ENCODE results near the gene STK35.
A peak's percentile ranks its signal among the peaks of the same experiment; 100 is the strongest.

STK35 gene

DNA sequence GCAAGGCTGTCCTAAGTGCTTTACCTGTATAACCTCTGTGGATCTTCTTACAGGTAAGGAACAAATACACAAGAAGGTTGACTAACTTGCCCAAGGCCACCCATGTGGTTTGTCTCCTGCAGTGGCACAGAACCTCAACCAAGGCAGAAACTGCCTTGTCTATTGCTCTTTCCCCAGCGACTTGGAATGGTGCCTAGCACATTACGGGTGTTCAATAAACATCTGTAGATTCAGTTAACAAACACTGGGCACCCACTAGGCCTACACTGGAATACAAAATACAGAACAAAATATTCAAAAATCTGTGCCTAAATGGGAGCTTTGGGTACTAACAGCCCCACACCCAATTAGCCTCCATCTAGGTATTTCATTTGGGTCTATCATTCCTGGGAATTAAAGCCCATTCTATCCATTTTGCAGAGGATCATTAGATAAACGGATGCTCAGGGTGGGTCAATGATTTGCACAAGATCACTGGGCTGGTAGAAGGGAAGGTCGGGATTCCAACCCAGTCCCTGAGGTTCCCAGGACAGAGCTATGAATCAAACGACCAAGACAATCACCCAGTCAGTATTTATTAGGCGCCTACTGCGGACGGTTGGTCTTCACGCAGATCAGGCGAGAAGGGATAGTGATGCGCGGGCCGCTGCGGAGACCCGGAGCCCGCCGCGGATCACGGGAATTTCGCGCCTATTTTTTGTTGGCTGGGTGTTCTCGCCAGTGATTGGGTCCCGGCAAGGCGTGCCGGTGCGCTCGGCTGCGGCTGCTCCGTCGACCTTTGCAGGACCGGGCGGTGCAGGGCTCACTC is at the start of gene STK35:
Gene STK35 (plus strand): TSS at position 771 of the 808 bp plus-strand sequence. CDS start 55 bp downstream, outside the sequence.
- Histone ChIP-seq H3K27ac (peak within 1 kb of the TSS; percentile 98), H3K9me3 (ENCODE audit: low read depth, low read length) (no peaks in the 10 kb centered on the region), H3K4me3 (peak within 1 kb of the TSS; percentile 91), H3K9ac (ENCODE audit: insufficient read length) (peak within 1 kb of the TSS; percentile 96), H3K36me3 (ENCODE audit: insufficient read depth, low read length) (peaks cover 24% of the 10 kb centered on the region)
- TF ChIP-seq FOXP2 (optimal IDR thresholded peaks at IDR 0.05; ENCODE audit: control extremely low read depth, extremely low read length, insufficient read depth) (no peak), EZH2 (IDR thresholded peaks at IDR 0.05) (no peak), POLR2AphosphoS5 (IDR thresholded peaks at IDR 0.05; ENCODE audit: borderline replicate concordance, low read depth, low read length) (no peak)
- no peak for DNase-seq (ENCODE audit: low read depth, low spot score)

DNA sequence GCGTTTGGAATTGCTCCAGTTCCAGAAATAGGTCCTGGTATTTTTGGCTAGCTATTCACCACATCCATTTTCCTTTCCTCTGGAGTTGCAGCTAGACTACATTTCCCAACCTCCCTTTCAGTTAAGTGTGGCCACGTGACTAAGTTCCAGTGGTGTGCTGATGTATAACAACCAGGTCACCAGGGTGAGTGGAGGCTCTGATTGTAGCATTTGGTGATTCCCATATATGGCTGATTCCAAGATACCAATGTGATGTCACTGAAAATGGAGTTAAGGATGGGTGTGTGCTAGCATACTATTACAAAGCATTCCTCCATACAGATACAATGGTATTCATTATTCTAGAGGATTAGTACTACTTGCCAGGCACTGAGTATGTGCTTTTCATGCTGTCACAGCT is 49.7 kb upstream of the STK35 start:
- H3K4me3 ChIP-seq, result no peak overlapping the region
- H3K9me3 ChIP-seq (ENCODE audit: low read depth, low read length), result no peaks in the 10 kb centered on the region
- H3K9ac ChIP-seq (ENCODE audit: insufficient read length), result no peak overlapping the region
- TF ChIP-seq EZH2 (IDR thresholded peaks at IDR 0.05) (no peak), FOXP2 (optimal IDR thresholded peaks at IDR 0.05; ENCODE audit: control extremely low read depth, extremely low read length, insufficient read depth) (no peak), POLR2AphosphoS5 (IDR thresholded peaks at IDR 0.05; ENCODE audit: borderline replicate concordance, low read depth, low read length) (no peak)
- DNase-seq (ENCODE audit: low read depth, low spot score), result no peak
- no peak overlapping the region for H3K27ac ChIP-seq
- no peaks in the 10 kb centered on the region for H3K36me3 ChIP-seq (ENCODE audit: insufficient read depth, low read length)

DNA sequence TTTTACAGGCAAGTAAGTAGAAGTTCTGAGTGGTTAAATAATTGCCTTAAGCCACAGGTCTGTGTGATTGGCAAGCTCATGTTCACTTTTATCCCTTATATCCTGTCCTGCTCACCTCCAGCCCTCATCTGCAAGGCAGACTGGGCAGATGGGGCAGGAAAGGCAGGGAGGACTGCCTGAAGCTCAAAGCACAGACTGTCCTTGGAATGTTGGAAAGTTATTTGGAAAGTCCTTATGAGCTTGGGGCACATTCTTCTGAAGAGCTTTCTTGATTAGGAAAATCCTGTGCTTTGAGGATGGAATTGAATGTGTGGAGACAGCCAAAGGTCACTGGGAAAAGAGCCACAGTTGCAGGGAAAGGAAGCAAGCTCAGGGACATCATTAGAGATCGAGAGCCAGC is 48.9 kb upstream of the STK35 start:
- no peak for DNase-seq (ENCODE audit: low read depth, low spot score)
- Histone ChIP-seq H3K4me3 (no peak overlapping the region), H3K27ac (no peak overlapping the region), H3K36me3 (ENCODE audit: insufficient read depth, low read length) (no peaks in the 10 kb centered on the region), H3K9ac (ENCODE audit: insufficient read length) (no peak overlapping the region), H3K9me3 (ENCODE audit: low read depth, low read length) (no peaks in the 10 kb centered on the region)
- TF ChIP-seq POLR2AphosphoS5 (IDR thresholded peaks at IDR 0.05; ENCODE audit: borderline replicate concordance, low read depth, low read length) (no peak), EZH2 (IDR thresholded peaks at IDR 0.05) (no peak), FOXP2 (optimal IDR thresholded peaks at IDR 0.05; ENCODE audit: control extremely low read depth, extremely low read length, insufficient read depth) (no peak)

- no peak for DNase-seq (ENCODE audit: low read depth, low spot score)
- no peak overlapping the region for H3K4me3 ChIP-seq
- H3K9ac ChIP-seq (ENCODE audit: insufficient read length), result no peak overlapping the region
- H3K36me3 ChIP-seq (ENCODE audit: insufficient read depth, low read length), result no peaks in the 10 kb centered on the region
- no peaks in the 10 kb centered on the region for H3K9me3 ChIP-seq (ENCODE audit: low read depth, low read length)
- no peak overlapping the region for H3K27ac ChIP-seq
- TF ChIP-seq EZH2 (IDR thresholded peaks at IDR 0.05) (no peak), FOXP2 (optimal IDR thresholded peaks at IDR 0.05; ENCODE audit: control extremely low read depth, extremely low read length, insufficient read depth) (no peak), POLR2AphosphoS5 (IDR thresholded peaks at IDR 0.05; ENCODE audit: borderline replicate concordance, low read depth, low read length) (no peak)
These were observed 48.0 kb upstream of the STK35 start for GRCh38 chr20:2053615-2054014.

DNA sequence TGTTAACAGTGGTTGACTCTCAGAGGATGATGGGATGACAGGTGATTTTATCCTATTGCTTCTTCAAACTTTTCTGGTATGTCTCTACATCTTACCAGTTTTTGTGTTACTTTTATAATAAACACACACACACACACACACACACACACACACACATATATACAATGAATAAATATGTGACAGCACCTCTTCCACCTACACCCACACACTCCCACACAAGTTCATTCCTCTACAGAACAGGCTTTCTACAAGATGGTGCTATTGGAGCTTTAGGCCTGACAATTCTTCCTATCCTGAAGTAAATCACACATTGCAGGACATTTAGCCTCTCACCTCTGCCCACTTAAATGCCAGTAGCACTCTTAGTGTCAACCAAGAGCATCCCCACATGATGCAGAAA is 46.7 kb upstream of the STK35 start:
- Histone ChIP-seq H3K36me3 (ENCODE audit: insufficient read depth, low read length) (no peaks in the 10 kb centered on the region), H3K4me3 (no peak overlapping the region), H3K9ac (ENCODE audit: insufficient read length) (no peak overlapping the region), H3K27ac (no peak overlapping the region), H3K9me3 (ENCODE audit: low read depth, low read length) (no peaks in the 10 kb centered on the region)
- no peak for DNase-seq (ENCODE audit: low read depth, low spot score)
- no peak for TF ChIP-seq FOXP2 (optimal IDR thresholded peaks at IDR 0.05; ENCODE audit: control extremely low read depth, extremely low read length, insufficient read depth)
- no peak for TF ChIP-seq POLR2AphosphoS5 (IDR thresholded peaks at IDR 0.05; ENCODE audit: borderline replicate concordance, low read depth, low read length)
- TF ChIP-seq EZH2 (IDR thresholded peaks at IDR 0.05), result no peak

GRCh38 chr20:2059411-2059810 is 42.2 kb upstream of the STK35 start:
- Histone ChIP-seq H3K36me3 (ENCODE audit: insufficient read depth, low read length) (no peaks in the 10 kb centered on the region), H3K4me3 (no peak overlapping the region), H3K9me3 (ENCODE audit: low read depth, low read length) (no peaks in the 10 kb centered on the region), H3K9ac (ENCODE audit: insufficient read length) (no peak overlapping the region), H3K27ac (no peak overlapping the region)
- DNase-seq (ENCODE audit: low read depth, low spot score), result no peak
- no peak for TF ChIP-seq FOXP2 (optimal IDR thresholded peaks at IDR 0.05; ENCODE audit: control extremely low read depth, extremely low read length, insufficient read depth)
- TF ChIP-seq POLR2AphosphoS5 (IDR thresholded peaks at IDR 0.05; ENCODE audit: borderline replicate concordance, low read depth, low read length), result no peak
- no peak for TF ChIP-seq EZH2 (IDR thresholded peaks at IDR 0.05)

- DNase-seq (ENCODE audit: low read depth, low spot score), result no peak
- TF ChIP-seq EZH2 (IDR thresholded peaks at IDR 0.05), result no peak
- TF ChIP-seq POLR2AphosphoS5 (IDR thresholded peaks at IDR 0.05; ENCODE audit: borderline replicate concordance, low read depth, low read length), result no peak
- TF ChIP-seq FOXP2 (optimal IDR thresholded peaks at IDR 0.05; ENCODE audit: control extremely low read depth, extremely low read length, insufficient read depth), result no peak
- no peaks in the 10 kb centered on the region for H3K9me3 ChIP-seq (ENCODE audit: low read depth, low read length)
- H3K36me3 ChIP-seq (ENCODE audit: insufficient read depth, low read length), result no peaks in the 10 kb centered on the region
- H3K9ac ChIP-seq (ENCODE audit: insufficient read length), result no peak overlapping the region
- no peak overlapping the region for H3K4me3 ChIP-seq
- no peak overlapping the region for H3K27ac ChIP-seq
These were observed 36.5 kb upstream of the STK35 start for GRCh38 chr20:2065099-2065498.

DNA sequence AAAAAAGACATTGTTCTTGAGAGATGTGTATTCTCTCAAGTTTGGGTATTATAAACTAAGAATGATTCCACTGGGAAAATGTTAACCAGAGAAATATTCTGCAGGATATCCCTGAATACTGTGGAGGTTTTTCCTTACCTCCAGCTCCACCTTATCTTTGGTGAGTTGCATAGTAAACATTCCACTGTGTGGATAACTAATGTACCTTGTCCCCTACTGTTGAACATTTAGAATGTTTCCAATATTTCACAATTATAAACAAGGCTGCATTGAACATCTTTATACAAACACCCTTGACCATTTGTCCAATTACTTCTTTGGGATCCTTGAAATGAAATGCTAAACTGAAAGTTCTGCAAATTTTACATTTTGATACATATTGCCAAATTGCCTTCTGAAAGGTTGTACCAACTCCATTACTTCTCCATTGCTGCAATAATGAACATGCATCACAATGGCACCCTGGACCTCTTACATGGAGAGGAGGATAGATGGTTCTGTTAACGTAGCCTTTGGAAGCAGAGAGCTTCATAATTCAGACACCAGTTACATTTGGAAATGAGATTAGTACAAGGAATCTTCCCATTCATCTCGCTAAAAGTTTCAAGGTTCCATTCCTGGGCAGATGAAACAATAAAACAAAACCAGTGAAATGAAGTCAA is 35.0 kb upstream of the STK35 start:
- no peaks in the 10 kb centered on the region for H3K9me3 ChIP-seq (ENCODE audit: low read depth, low read length)
- H3K9ac ChIP-seq (ENCODE audit: insufficient read length), result no peak overlapping the region
- H3K4me3 ChIP-seq, result no peak overlapping the region
- DNase-seq (ENCODE audit: low read depth, low spot score), result no peak
- no peaks in the 10 kb centered on the region for H3K36me3 ChIP-seq (ENCODE audit: insufficient read depth, low read length)
- no peak overlapping the region for H3K27ac ChIP-seq
- TF ChIP-seq POLR2AphosphoS5 (IDR thresholded peaks at IDR 0.05; ENCODE audit: borderline replicate concordance, low read depth, low read length) (no peak), FOXP2 (optimal IDR thresholded peaks at IDR 0.05; ENCODE audit: control extremely low read depth, extremely low read length, insufficient read depth) (no peak), EZH2 (IDR thresholded peaks at IDR 0.05) (no peak)

All from SK-N-MC (cell line).